ENCODE data around the gene TMEM154.

The TMEM154 gene

GRCh38 chr4:152588869-152589268 is 90.9 kb downstream of the TMEM154 start:
- DNase-seq, result no peak

DNA sequence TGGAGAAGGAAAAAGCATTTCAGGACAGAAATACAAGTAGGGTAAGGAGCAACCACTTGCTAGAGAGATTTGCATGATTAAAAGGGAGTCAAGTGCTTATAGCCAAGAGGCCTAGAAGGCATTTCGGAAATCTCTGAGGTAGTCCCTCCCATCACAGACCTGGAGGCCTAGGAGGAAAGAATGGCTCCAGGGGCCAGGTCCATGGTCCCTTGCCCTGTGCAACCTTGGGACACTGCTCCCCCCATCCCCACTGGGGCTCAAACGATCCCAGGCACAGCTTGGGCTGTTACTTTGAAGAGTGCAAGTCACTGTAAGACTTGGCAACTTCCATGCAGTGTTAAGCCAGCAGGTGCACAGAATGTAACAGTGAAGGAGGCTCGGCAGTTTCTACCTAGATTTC is 92.7 kb downstream of the TMEM154 start:
- DNase-seq, result no peak

GRCh38 chr4:152586668-152587067 is 93.1 kb downstream of the TMEM154 start:
- DNase-seq, result no peak

- DNase-seq, result no peak
Observed at GRCh38 chr4:152585023-152585441, 94.8 kb downstream of the TMEM154 start.

DNA sequence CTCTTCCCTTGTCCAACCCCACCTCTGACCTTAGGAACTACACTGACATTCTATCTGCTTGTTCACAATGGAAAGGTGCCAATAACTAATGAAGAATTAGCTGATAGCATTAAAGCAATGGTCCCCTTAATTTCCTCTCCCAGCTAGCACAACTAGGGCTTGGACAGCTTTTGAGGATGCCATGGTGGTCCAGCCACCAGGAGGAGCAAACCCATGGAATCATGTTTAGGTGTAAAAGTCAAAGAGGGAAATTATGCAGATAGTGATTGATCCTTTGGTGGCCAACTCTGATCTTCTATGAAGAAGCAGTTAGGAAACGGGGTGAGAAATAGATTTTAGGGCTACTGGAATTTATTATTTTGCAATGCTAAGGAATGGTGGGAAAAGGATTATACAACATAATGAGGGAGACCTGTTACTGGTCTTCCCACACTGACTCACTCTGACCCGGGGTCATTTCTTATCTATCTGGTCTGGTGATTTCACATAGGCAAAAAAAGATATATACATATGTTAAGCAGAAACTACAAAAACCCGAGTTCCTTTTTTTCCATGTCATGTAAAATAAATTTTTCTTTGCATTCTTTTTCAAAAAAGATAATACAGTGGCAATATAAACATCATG is 98.1 kb downstream of the TMEM154 start:
- no peak for DNase-seq

GRCh38 chr4:152579916-152580315 is 99.9 kb downstream of the TMEM154 start:
- no peak for DNase-seq

DNA sequence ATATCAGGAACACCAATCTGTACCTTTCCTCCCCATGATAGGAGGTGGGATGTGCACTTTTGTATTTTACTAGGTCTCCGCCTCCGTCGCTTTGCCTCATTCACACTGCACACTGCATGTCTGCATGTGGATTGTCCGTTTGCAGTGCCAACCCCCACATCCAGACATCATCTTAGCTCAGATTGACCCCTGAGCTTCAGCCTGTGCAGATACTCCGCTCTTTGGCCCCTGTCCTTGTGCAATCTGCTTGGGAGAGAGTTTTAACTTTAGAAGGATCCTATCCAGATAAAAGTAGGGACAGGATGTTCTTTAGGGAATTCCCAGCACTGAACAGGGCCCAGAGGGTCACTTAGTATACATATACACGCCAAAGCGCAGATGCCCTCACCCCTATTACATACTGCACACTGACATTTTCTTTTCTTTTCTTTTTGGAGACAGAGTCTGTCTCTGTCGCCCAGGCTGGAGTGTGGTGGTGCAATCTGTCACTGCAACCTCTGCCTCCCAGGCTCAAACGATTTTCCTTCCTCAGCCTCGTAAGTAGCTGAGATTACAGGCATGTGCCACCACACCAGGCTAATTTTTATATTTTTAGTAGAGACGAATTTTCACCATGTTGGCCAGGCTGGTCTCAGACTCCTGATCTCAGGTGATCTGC is 100.6 kb downstream of the TMEM154 start:
- no peak for DNase-seq

DNA sequence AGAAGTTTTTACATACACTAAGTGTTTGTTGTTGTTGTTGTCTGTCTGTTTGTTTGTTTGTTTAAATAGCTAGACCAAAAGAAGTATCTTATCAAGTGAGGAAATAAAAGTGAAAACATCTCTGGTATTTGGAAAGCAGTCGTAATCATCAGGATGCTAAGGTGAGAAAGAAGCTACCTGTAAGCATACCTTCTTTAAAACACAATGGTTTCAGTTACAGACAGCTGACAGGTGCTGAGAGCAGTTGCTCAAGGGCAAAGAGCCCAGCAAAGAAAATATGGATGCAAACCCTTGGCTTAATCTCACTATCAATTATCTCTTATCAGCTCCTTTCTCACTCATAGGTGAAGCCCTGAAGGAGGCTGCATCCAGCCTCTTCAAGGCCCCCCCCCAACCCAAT is 101.1 kb downstream of the TMEM154 start:
- DNase-seq, result no peak

DNA sequence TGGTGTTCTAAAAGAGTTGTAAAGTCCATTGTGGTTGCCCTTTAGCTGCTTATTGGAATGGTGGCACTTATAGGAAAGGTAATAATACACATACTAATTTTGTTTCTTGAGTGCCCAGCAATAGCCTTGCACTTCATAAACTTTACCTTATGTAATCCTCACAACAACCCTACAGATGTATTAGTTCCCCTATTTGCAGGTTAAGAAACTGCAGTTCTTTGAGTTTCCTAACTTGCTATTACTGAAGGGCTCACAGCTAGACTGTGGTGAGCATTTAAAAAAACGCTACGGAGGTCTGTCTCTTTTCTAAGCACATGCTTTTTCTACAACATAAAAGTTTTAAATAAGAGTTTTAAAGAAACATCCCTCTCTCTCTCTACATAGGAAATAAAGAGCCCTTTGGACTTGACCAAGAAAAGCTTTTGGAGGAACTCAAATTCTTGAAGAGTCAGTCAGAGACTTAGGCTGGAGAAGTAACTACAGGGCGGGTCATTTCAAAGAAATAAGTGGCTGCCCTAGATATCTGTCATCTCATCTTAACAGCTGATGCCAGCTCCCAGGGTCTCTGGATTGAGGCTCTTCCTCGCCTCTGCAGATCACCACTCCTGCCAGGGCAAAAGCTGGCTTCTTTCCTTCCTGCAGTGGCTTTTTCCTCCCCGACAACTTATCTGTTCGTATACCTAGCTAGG is 101.9 kb downstream of the TMEM154 start:
- DNase-seq, result no peak

- DNase-seq, result no peak
Observed at GRCh38 chr4:152575533-152575932, 104.3 kb downstream of the TMEM154 start.

DNA sequence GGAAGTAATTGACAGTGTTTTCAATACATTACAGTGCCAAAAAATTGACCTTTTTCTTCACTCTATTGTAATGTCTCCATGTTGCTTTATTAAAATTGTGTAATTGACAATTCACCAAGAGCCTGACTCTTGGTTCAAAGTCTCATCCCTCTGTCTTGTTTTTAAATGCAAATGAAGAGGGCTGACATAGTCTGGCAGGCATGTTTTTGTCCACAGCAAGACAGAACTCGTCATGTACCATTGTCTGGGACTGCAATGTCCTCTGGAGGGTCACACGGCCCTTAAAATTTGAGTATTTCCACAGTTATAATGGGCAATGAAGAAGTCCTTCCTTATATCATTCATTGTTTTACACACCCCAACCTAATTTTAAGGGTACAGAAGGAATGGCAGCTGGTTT is 105.9 kb downstream of the TMEM154 start:
- no peak for DNase-seq

- no peak for DNase-seq
Observed at GRCh38 chr4:152572417-152573086, 107.2 kb downstream of the TMEM154 start.

DNA sequence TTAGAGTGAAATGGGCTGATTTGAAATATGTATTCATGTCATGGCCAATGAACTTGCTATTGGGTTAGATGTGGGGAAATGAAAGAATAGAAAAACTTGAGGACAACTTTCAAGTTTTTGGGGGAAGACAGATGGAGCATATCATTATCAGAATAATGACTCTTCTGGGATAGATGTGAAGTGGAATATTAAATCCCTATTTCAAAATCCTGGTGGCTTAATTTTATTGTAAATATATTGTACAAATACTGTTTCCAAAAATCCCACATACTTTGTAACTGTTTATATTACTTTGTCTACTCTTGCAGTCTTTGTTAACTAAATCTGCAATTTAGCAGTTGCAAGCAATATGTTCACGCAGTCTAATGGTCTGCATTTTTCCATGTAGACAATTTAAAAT is 108.0 kb downstream of the TMEM154 start:
- no peak for DNase-seq

- no peak for DNase-seq
Observed at GRCh38 chr4:152571296-152571695, 108.5 kb downstream of the TMEM154 start.
